ENCODE data around the gene HTN3.

HTN3 gene

DNA sequence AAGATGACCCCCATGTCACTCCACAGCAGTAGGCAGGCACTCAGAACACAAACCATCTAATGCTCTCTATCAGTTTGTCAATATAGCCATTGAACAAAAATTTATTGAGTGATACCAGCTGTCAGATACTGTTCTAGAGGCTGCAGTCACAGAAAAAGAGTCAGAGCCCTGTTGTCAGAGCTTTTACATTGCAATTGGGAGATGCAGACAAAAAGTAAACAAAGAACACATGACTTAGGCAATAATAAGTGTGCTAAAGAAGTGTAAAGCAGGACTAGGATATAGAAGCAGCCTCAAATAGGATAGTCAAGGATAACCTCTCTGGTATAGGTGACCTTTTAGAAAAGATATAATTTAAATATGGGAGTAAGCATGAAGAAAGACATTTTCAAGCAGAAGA lies 30.9 kb downstream of the HTN3 start:
- TF ChIP-seq GATA3 (IDR thresholded peaks at IDR 0.05; ENCODE audit: low read depth, low read length) = no peak
- no peak for TF ChIP-seq GATA2 (IDR thresholded peaks at IDR 0.05; ENCODE audit: low read depth, low read length)

- no peak for TF ChIP-seq GATA3 (IDR thresholded peaks at IDR 0.05; ENCODE audit: low read depth, low read length)
- no peak for TF ChIP-seq GATA2 (IDR thresholded peaks at IDR 0.05; ENCODE audit: low read depth, low read length)
These were observed 33.7 kb downstream of the HTN3 start for GRCh38 chr4:70062000-70062399.

DNA sequence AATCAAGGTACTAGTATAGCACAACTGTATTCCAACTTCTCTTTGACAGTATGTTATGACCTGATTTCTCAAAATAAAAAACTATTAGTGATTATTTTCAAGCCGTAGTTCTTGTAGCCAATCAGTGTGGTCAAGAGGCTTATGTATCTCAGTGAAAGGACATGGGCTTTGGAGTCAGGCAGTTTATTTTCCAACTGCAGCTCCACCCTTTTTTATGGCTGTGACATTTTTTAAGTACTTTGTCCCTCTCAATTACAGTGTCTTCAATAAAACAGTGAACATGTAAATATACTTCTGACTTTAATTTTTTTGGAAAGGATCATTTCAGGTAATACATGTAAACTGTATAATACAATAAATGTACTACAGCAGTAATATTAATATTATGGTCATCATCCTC lies 51.9 kb downstream of the HTN3 start:
- TF ChIP-seq GATA3 (IDR thresholded peaks at IDR 0.05; ENCODE audit: low read depth, low read length) (no peak), GATA2 (IDR thresholded peaks at IDR 0.05; ENCODE audit: low read depth, low read length) (no peak)
